ENCODE data around the gene GNAO1. TPM values are rescaled to one million over a fixed set of nuclear protein-coding genes. Genes with fewer than 3 reads are reported as not detected.

GNAO1 gene
- total and polyA plus RNA-seq, 7 donors, result 0.69 to 67.0 (median 28.8) TPM

- WGBS, 2 donors, result 54 to 56% methylated on average over 2 of the region's 2 CpGs
- no peaks in the 10 kb centered on the region for H3K36me3 ChIP-seq
- no peak overlapping the region for H3K4me3 ChIP-seq
- DNase-seq, result no peak
- H3K9me3 ChIP-seq, result no peaks in the 10 kb centered on the region
- peak overlapping the region in 2 of 4 donors; percentile 97 to 99 for H3K27ac ChIP-seq
- H3K27me3 ChIP-seq, result no peaks in the 10 kb centered on the region
- TF ChIP-seq POLR2AphosphoS5 (IDR thresholded peaks at IDR 0.05) (no peak), CTCF (IDR thresholded peaks at IDR 0.05) (no peak), POLR2A (IDR thresholded peaks at IDR 0.05) (no peak), EP300 (IDR thresholded peaks at IDR 0.05) (no peak)
- peaks cover 0 to 71% (median 56%) of the 10 kb centered on the region in 4 donors for H3K4me1 ChIP-seq
- intact Hi-C loops (cut with DNase I), result no loop called here
These were observed 3.9 kb downstream of the GNAO1 start for GRCh38 chr16:56195151-56195550.

DNA sequence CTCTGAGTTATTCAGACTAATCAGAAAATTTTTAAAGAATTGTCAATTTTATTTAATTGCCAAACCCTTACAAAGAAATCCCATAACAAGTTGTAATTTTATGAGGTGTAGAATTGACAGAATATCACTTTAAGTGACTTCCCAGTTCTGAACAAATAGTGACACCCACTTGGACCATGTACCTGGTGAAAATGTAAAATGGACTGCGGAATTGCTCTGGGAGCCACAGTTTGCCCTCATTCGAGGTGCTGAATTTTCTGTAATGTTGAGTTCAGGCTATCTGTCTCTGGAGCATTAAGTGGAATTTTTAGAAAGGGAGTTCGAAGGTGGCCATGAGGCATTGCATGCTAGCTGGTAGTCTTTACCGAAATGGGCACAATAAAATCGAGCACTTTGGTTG, 5.1 kb downstream of the GNAO1 start:
- H3K27ac ChIP-seq, result peak overlapping the region in 2 of 4 donors; percentile 97 to 99
- no peak overlapping the region for H3K4me3 ChIP-seq
- DNase-seq, result no peak
- no peaks in the 10 kb centered on the region for H3K27me3 ChIP-seq
- no peaks in the 10 kb centered on the region for H3K36me3 ChIP-seq
- intact Hi-C loops (cut with DNase I), result no loop called here
- 84 to 92% methylated on average over 5 of the region's 5 CpGs for WGBS, 2 donors
- no peak for TF ChIP-seq POLR2A (IDR thresholded peaks at IDR 0.05)
- no peak for TF ChIP-seq POLR2AphosphoS5 (IDR thresholded peaks at IDR 0.05)
- TF ChIP-seq EP300 (IDR thresholded peaks at IDR 0.05), result no peak
- no peak for TF ChIP-seq CTCF (IDR thresholded peaks at IDR 0.05)
- no peaks in the 10 kb centered on the region for H3K9me3 ChIP-seq
- peaks cover 0 to 78% (median 64%) of the 10 kb centered on the region in 4 donors for H3K4me1 ChIP-seq

DNA sequence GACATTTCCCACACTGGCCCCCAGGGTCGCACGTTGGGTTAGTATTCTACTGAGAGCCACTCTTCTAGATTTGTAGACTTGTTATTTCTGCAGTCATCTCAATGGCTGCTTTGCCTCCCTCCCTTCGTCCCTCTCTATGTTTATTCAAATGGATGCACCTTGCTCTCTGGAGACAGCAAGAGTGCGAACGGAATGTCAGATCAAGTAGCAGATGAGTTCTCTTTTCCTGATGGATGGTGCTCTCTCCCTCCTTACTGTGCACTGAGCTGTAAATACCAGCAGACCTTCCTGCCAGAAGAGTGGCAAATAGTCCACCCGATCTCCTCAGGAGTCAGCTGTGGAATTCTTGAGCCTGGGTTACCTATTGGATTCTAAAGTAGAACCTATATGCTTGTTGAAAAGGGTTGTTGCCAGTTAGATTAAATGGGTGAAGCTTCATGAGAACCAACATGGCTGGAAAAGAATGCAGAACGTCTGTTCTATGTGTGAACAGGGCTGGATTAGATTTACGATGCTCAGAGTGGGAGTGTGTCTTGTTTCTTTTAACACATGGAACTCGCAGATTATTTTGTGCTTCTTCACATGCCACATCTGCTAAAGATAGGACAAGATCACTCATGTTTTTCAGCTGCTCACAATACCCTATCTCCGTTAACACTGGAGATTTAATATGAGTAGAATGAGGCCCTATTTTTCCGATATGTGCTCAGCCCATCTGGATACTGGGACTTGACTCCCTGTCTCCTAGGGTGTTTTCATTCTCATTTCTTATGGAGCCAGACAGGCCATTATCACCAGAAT, 6.1 kb downstream of the GNAO1 start:
- intact Hi-C loops (cut with DNase I), result no loop called here
- 56 to 74% methylated on average over 11 of the region's 11 CpGs for WGBS, 2 donors
- Histone ChIP-seq H3K4me1 (peaks cover 0 to 88% (median 73%) of the 10 kb centered on the region in 4 donors), H3K27ac (peak overlapping the region in 2 of 4 donors; percentile 34 to 44), H3K36me3 (no peaks in the 10 kb centered on the region), H3K27me3 (no peaks in the 10 kb centered on the region), H3K4me3 (no peak overlapping the region), H3K9me3 (no peaks in the 10 kb centered on the region)
- no peak for DNase-seq
- TF ChIP-seq CTCF (IDR thresholded peaks at IDR 0.05), result no peak
- TF ChIP-seq POLR2A (IDR thresholded peaks at IDR 0.05), result no peak

- no peak overlapping the region for H3K4me3 ChIP-seq
- TF ChIP-seq EP300 (IDR thresholded peaks at IDR 0.05) (no peak), POLR2AphosphoS5 (IDR thresholded peaks at IDR 0.05) (no peak), CTCF (IDR thresholded peaks at IDR 0.05) (no peak), POLR2A (IDR thresholded peaks at IDR 0.05) (no peak)
- no peaks in the 10 kb centered on the region for H3K9me3 ChIP-seq
- no peaks in the 10 kb centered on the region for H3K36me3 ChIP-seq
- H3K4me1 ChIP-seq, result peaks cover 0 to 92% (median 70%) of the 10 kb centered on the region in 4 donors
- no peak for DNase-seq
- H3K27ac ChIP-seq, result peak overlapping the region in 2 of 4 donors; percentile 34 to 44
- intact Hi-C loops (cut with DNase I), result no loop called here
- no peaks in the 10 kb centered on the region for H3K27me3 ChIP-seq
These were observed 6.9 kb downstream of the GNAO1 start for GRCh38 chr16:56198006-56198754.
